GM04504 (cell line): ENCODE measurements around the gene SELENOS.

Experiments
- DNase-seq: peaks from one replicate; pipeline ENCODE4 v3.0.0-alpha.2; 2012; ENCODE audit warnings: low read depth

Gene SELENOS

DNA sequence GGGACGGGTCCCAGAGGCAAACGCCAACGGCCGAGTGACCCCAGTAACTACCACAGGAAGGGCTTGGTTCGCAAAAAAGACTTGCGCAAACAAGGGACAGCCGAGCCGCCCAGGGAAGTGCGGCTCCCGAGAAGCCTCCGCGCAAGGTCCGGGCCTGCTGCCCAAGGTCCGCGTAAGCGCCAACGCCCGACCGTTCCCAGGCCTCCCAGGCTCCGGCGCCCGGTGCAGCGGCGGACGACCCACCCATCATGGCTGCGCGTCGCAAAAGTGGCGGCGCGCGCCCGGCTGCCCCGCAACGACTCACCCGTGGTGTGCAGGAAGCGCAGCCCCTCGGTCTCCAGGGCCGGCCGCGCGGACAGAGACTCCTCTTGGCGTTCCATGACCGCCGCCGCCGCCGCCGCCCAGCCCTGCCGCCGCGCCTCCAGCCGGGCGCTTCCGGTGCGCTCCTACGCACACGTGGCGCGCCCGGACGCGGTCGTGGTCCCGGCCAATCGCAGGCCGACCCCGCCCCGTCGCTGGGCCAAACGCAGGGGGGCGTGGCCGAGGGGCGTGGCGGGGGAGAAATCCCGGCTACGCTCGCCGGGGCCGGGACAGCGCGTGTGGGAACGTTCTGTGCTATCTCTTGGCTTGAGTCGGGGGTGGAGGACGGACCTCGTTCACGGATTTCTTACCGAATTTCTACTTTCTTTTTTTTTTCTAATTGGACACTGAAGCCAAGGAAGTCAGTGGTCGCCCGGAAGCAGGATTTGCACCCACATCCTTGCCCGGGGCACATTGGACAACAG is at the start of gene SELENOS:
TSS of gene SELENOS (minus strand) at position 448 of the 785 bp plus-strand sequence. CDS start at position 380, 68 bp downstream.
- peak; percentile 79 for DNase-seq

GRCh38 chr15:101326462-101327146 is 49.3 kb upstream of the SELENOS start:
- DNase-seq = no peak

DNA sequence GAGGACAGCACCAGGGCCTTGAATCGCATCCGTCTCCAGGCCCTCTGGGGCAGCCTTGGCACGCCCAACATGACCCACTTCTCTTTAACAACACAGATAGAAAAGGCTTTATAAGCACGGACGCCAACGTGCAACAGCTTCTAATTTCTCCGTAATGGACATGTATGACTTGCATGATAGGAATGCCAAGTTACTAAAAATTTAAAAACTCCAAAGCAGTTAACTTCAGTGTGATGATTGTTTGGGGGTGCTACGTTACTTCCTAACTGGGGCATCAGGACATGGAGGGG is 48.7 kb upstream of the SELENOS start:
- DNase-seq = no peak

DNA sequence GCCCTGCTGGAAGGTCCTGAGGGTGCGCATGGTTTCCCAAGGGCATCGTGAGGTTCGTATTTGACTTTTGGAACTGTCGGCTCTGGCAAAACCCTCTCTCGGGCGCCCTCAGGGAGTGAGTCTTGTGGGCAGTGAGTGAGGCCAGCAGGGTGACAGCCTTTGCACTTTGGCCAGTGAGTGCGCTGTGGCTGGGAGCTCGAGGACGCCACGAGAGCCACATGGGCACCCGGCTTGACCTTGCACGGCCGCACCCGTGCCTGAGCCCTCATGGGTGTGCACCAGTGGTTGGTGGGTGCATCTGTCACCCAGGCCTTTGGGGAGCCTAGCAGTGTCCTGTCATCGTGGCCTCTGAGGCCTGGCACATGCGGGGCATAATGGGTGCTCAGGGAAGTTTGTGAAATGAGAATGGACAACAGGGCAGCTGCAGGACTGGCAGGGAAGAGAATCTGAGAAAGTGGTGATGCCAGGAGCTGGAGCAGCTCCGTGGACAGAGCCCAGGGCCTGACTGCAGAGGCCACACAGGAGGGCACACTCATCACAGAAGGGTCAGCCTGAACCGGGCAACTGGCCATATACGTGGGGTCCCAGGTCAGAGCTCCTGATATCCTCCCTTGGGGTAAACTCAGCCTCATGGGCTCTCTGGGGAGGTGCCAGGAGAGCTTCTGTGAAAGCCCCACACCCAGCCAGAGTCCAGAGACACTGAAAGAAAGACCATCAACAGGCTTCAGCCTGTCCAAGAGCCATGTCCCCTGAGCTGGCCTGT is 48.2 kb upstream of the SELENOS start:
- DNase-seq = no peak

GRCh38 chr15:101324524-101325177 is 47.4 kb upstream of the SELENOS start:
- DNase-seq = no peak

GRCh38 chr15:101323793-101324523 is 46.7 kb upstream of the SELENOS start:
- DNase-seq = no peak

DNA sequence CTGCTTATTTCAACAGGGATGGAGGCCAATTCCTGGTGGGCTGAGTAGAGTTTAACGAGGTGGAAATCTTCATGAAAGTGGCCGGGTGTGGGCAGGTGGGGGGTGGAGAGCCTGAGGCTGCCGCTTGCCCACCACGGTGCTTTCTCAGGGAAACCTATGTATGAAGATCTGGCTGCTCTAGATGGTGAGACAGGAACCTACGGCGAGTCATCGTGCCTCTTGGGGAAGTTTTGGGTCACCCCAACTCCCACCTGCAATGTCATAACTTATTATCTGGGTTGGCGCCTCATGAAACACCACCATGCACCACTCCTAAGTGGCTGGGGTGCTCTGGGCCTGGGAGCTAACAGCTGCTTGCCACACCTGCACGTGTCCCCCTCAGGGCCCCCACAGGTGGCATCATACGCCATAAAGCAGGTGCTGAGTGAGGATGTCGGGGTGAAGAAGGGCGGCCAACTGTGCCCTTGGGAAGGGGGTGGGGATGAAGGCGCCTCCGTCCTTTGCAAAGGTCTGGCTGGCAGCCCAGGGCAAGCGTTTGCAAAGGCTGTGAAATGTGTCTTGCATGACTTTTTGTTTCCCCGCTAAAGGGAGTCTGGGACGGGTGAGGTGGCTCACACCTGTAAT is 45.7 kb upstream of the SELENOS start:
- DNase-seq = no peak

GRCh38 chr15:101322016-101322695 is 44.9 kb upstream of the SELENOS start:
- DNase-seq = no peak

- DNase-seq = peak; percentile 28
Observed at GRCh38 chr15:101320501-101321052, 43.3 kb upstream of the SELENOS start.

DNA sequence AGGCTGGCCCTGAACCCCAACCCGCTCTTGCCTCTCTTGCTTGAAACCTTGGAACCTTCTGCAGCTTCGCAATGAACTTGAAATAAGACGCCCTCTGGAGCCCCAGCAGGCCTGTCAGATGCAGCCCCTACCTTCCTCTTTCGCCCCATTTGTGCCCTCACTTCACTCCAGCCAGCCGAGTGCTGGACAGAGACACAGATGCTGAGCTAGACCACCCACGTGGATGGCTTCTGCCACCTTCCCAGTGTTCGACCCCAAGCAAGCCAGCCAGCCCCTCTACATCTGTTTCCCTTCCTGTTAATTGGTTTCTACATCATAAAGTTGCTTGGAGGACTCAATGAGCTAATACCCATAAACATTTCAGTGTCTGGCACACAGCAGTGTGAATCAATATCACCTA is 41.6 kb upstream of the SELENOS start:
- DNase-seq = no peak

- no peak for DNase-seq
Observed at GRCh38 chr15:101318147-101318819, 41.0 kb upstream of the SELENOS start.

GRCh38 chr15:101317336-101317872 is 40.1 kb upstream of the SELENOS start:
- DNase-seq = no peak

DNA sequence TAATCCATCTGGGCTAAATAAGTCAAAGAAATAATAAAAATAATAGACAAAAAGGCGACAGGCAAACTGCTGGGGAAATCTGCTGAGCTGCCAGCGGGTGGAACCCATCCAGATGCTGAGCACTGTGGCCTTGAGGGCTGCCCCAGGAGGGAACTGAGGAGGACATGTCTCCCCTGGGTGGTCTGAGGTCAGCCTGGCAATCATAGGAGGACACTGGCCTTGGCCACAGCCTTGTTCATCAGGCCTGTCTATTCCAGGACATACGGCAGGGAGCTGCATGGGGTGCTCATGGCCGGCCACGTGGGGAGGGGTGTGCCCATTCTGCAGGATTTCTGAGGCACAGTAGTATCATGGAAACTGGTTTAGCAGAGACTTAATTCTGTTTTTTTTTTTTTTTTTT is 39.2 kb upstream of the SELENOS start:
- no peak for DNase-seq

DNA sequence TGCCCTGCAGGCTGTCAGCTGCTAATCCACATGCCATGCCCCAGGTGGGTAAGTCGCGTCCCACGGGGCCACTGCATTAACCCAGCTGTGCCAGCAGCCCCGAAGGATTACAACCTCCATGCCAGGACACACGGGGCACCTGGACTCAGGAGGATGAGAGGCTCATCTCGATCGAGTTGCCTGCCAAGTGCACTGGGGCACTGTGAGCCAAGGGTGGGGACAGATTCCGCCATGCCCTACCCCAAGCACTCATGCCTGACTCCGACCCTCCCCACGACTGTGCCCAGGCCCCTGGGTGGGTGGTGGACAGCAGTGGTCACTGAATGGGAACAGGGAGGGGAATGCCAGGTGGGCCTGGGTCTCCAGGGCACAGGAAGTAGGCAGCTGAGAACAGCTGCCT is 38.5 kb upstream of the SELENOS start:
- DNase-seq = no peak

DNA sequence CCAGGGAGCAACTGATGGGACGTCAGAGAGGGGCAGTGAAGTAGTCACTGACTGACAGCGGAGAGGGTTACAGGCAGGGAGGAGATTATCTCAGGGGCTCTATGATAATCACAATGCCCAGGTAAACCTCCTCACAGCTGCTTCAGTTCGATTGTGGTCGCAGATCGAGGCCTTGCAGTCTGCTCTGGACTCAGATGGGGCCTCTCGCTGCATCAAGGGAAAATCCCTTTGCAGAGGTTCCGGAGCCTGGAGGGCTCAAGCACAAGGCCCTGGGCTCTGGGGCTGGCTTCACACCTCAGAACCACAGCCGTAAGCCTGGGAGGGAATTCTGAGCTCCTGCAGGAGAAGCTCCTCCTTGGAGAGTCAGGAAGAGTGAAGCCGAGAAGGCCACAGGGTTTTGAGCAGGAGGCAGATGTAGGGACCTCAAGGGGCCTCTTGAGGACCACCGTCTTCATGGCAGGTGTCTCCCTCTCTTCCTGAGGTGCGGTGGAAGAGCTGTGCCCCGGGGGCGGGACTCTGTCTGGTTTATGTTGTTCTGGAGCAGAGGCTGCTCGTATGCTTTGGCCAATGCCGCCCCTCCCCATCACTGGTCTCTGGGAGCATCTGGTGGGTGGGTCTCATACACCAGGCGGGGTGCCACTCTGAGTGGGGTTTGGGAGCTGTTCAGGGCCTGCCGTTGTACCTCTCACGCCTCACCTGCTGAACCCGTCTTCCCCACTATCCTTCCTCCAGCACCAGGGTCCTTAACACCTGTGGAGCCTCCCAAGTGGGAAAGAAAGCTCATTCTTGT is 37.2 kb upstream of the SELENOS start:
- DNase-seq = no peak

GRCh38 chr15:101313041-101313761 is 35.9 kb upstream of the SELENOS start:
- no peak for DNase-seq

DNA sequence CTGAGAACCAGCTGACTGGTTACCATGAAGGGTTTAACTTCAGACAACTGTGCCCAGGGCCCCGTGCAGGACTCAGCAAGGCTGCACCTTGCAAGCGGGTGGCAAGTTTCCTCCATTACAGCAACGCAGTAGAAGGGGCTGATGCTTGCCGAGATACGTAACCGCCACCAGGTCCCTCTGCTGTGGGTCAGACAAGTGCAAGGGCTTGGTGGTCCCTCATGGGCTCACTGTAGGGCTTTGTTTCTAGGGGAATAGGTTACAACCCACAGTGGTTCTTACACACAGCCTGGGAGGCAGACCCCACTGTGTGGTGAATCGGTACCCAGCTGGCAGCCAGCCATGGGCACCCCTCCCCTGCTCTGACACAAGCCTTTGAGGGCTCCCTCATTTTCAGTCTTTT is 33.2 kb upstream of the SELENOS start:
- DNase-seq = no peak

- no peak for DNase-seq
Observed at GRCh38 chr15:101310161-101310480, 32.8 kb upstream of the SELENOS start.
